ENCODE measurements around the gene OVOL2.

The OVOL2 gene

DNA sequence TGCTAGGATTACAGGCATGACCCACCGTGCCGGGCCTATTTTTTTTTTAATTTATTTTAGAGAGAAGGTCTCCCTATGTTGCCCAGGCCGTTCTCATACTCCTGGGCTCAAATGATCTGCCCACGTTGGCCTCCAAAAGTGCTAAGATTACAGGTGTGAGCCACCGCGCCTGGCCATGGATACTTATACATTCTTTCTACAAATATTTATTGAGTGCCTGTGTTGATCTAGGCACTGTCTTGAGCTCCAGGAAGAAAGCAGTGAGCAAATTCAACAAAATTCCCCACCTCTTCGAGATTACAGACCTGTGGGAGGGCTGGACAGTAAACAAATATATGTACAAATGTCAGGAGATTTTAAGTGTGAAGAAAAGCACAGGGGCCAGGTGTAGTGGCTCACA is 51.0 kb downstream of the OVOL2 start:
- H3F3A ChIP-seq (ENCODE audit: insufficient read depth): no peaks in the 10 kb centered on the region
- H3K27me3 ChIP-seq (ENCODE audit: low read length): no peaks in the 10 kb centered on the region
- no peak overlapping the region for H3K4me3 ChIP-seq (ENCODE audit: insufficient read depth, low read length, poor library complexity, severe bottlenecking)
- H3K79me2 ChIP-seq (ENCODE audit: insufficient read depth, low read length): no peaks in the 10 kb centered on the region
- no peaks in the 10 kb centered on the region for H3K9me2 ChIP-seq (replicated peaks; ENCODE audit: insufficient read depth, low read length)
- no peak overlapping the region for H2AFZ ChIP-seq (ENCODE audit: low read depth, low read length, severe bottlenecking)
- no peaks in the 10 kb centered on the region for H3K36me3 ChIP-seq (ENCODE audit: low read length)
- H3K27ac ChIP-seq (ENCODE audit: low read depth, low read length): no peak overlapping the region
- TF ChIP-seq EZH2phosphoT487 (conservative IDR thresholded peaks at IDR 0.05; ENCODE audit: low read length): no peak
- TF ChIP-seq, protein P1, sequence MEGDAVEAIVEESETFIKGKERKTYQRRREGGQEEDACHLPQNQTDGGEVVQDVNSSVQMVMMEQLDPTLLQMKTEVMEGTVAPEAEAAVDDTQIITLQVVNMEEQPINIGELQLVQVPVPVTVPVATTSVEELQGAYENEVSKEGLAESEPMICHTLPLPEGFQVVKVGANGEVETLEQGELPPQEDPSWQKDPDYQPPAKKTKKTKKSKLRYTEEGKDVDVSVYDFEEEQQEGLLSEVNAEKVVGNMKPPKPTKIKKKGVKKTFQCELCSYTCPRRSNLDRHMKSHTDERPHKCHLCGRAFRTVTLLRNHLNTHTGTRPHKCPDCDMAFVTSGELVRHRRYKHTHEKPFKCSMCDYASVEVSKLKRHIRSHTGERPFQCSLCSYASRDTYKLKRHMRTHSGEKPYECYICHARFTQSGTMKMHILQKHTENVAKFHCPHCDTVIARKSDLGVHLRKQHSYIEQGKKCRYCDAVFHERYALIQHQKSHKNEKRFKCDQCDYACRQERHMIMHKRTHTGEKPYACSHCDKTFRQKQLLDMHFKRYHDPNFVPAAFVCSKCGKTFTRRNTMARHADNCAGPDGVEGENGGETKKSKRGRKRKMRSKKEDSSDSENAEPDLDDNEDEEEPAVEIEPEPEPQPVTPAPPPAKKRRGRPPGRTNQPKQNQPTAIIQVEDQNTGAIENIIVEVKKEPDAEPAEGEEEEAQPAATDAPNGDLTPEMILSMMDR (IDR thresholded peaks at IDR 0.05; ENCODE audit: insufficient read depth, low read length, poor library complexity, severe bottlenecking): no peak
- no peaks in the 10 kb centered on the region for H4K20me1 ChIP-seq (ENCODE audit: low read depth, low read length)
- H3K4me2 ChIP-seq (ENCODE audit: low read depth, low read length, poor library complexity, severe bottlenecking): no peak overlapping the region
- no peak overlapping the region for H3K9ac ChIP-seq (ENCODE audit: low read length)
- H3K9me3 ChIP-seq (ENCODE audit: insufficient read depth, low read length): no peaks in the 10 kb centered on the region

DNA sequence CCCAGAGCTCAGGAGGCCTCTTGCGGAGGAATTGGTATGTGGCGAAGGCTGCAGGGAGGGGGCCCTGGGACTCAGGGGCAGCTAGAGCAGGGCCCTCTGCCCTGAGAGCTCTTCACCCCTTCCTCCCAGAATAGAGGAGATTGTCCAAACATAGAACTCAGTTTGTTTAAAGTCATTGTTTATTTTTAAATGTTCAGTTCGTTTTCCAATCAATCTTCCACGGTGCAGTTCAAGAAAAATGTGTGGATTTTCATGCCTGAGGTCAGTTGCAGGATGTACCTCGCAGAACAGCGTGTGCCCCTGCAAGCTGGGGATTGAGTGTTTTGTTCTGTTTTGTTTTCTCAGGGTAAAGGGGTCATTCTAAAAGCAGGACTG is 51.7 kb downstream of the OVOL2 start:
- TF ChIP-seq EZH2phosphoT487 (conservative IDR thresholded peaks at IDR 0.05; ENCODE audit: low read length): no peak
- TF ChIP-seq, protein P1 (IDR thresholded peaks at IDR 0.05; ENCODE audit: insufficient read depth, low read length, poor library complexity, severe bottlenecking): no peak
- Histone ChIP-seq H3F3A (ENCODE audit: insufficient read depth) (no peaks in the 10 kb centered on the region), H3K4me3 (ENCODE audit: insufficient read depth, low read length, poor library complexity, severe bottlenecking) (no peak overlapping the region), H3K27ac (ENCODE audit: low read depth, low read length) (no peak overlapping the region), H3K9me3 (ENCODE audit: insufficient read depth, low read length) (no peaks in the 10 kb centered on the region), H3K9ac (ENCODE audit: low read length) (no peak overlapping the region), H3K4me2 (ENCODE audit: low read depth, low read length, poor library complexity, severe bottlenecking) (no peak overlapping the region), H3K27me3 (ENCODE audit: low read length) (no peaks in the 10 kb centered on the region), H3K36me3 (ENCODE audit: low read length) (no peaks in the 10 kb centered on the region), H4K20me1 (ENCODE audit: low read depth, low read length) (no peaks in the 10 kb centered on the region), H3K79me2 (ENCODE audit: insufficient read depth, low read length) (no peaks in the 10 kb centered on the region), H2AFZ (ENCODE audit: low read depth, low read length, severe bottlenecking) (no peak overlapping the region), H3K9me2 (replicated peaks; ENCODE audit: insufficient read depth, low read length) (no peaks in the 10 kb centered on the region)

GRCh38 chr20:18005170-18005989 is 52.3 kb downstream of the OVOL2 start:
- Histone ChIP-seq H3K4me2 (ENCODE audit: low read depth, low read length, poor library complexity, severe bottlenecking) (no peak overlapping the region), H3K9me2 (replicated peaks; ENCODE audit: insufficient read depth, low read length) (no peaks in the 10 kb centered on the region), H3F3A (ENCODE audit: insufficient read depth) (no peaks in the 10 kb centered on the region), H3K27ac (ENCODE audit: low read depth, low read length) (no peak overlapping the region), H3K9me3 (ENCODE audit: insufficient read depth, low read length) (no peaks in the 10 kb centered on the region), H3K4me3 (ENCODE audit: insufficient read depth, low read length, poor library complexity, severe bottlenecking) (no peak overlapping the region), H2AFZ (ENCODE audit: low read depth, low read length, severe bottlenecking) (no peak overlapping the region), H3K27me3 (ENCODE audit: low read length) (no peaks in the 10 kb centered on the region), H4K20me1 (ENCODE audit: low read depth, low read length) (no peaks in the 10 kb centered on the region), H3K79me2 (ENCODE audit: insufficient read depth, low read length) (no peaks in the 10 kb centered on the region), H3K36me3 (ENCODE audit: low read length) (no peaks in the 10 kb centered on the region), H3K9ac (ENCODE audit: low read length) (no peak overlapping the region)
- TF ChIP-seq, protein P1 (IDR thresholded peaks at IDR 0.05; ENCODE audit: insufficient read depth, low read length, poor library complexity, severe bottlenecking): no peak
- TF ChIP-seq EZH2phosphoT487 (conservative IDR thresholded peaks at IDR 0.05; ENCODE audit: low read length): no peak

All from SU-DHL-6 (cell line).